HG03354 (cell line): ENCODE results near the gene ZMYM5.
"Not testable (repeated sequence)": the region's sequence is repeated elsewhere in the genome, so short reads cannot be mapped to it uniquely, and the experiment has no call there.

Experiments
- ATAC-seq: cut with Tn5 transposase; IDR thresholded peaks from one replicate; pipeline ENCODE4 v1.9.1; 2021; ENCODE audit warnings: mild to moderate bottlenecking; ENCODE audit not compliant: unreplicated experiment, poor library complexity, severe bottlenecking

The ZMYM5 gene

DNA sequence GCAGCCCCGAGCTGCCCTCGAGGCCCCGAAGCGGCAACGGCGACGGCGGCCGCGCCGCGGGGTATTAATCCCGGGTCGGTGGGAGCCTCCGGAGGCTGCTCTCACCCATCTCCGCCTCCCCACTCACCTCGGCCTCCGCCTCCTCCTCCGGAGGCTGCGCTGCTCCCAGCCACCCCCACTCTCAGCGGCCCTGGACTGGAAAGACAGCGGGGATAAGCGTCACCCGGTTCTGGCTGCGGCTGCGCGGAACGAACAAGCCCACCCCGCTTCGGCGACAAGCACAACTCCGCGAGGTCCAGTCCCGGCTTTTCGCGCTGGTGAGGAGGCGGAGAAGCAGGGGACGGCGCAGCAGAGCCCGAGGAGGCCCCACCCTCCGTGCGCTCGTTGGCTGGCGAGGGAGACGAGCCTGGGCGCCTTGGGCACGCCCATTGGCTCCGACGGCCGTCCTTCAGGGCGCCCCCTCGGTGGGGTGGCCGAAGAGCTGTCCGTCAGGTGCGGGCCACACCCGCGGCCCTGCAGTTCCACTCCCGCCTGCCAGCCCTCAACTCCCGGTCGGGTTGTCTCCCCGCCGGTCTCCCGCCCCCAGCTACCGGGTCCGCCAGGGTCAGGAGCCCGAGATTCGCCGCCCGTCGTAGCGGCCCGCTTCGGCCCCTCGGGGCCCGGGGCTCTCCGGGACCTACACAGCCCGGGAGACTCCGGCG lies at the start of gene ZMYM5:
Gene ZMYM5, minus strand, starts transcription at position 327 of the 701 bp plus-strand sequence. CDS start 11,469 bp downstream, outside the sequence.
- peak; percentile 84 for ATAC-seq

DNA sequence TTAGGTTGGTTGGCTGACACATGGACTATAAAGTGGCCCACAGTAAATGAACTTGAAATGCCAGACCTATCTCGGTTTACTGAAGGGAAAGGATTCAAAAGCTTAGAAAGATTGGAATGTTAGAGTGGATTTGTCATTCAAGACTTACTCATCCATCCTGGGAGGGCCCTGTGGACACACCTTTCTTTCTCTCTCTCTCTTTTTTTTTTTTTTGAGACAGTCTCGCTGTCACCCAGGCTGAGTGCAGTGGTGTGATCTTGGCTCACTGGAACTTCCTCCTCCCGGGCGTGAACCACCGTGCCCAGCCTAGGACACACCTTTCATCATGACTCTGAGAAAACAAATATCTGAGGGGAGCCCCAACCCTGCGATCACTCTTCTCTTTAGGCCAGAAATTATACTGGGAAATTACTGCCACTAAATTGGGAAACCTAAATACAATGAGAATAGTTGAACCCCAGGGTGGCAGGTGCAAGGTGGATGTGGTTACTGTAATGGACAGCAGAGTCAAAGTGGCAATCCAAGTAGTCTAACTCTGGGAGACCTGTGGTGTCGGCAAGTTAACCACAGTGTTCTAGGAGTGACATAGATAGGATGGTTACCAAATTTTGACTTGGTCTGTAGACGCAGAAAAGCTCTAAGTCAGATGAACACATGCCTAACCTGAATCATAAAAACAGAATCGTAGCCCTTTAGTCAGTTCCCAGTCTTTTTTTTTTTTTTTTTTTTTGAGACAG lies 47.1 kb upstream of the ZMYM5 start:
- ATAC-seq, result no peak

DNA sequence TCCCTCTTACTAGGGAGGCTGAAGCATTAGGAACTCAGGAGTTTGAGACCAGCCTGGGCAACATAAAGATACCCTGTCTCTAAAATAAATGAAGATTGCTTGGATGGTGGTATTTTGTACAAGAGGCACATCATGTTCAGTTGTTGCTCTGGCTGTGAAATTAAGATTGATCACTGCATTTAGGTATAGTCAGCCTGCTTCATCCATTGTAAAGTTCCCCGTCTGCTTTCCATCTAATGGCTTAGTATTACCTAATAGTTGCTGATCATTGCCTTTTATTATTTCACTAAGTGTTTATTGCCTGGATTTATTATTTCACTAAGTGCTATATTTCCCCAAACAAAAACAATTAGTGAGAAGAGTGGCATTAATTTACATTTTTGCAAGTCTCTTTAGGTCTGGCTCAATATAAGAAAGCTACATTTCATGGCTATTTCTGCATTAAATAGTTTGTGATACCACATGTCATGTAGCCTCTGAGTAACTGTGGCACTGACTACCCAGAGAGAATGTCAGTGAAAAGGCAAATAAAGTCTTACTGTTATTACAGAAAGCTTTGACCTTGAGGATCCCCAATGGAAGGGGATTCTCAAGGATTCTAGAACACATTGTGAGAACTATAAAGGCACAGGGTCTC lies 45.0 kb upstream of the ZMYM5 start:
- no peak for ATAC-seq

DNA sequence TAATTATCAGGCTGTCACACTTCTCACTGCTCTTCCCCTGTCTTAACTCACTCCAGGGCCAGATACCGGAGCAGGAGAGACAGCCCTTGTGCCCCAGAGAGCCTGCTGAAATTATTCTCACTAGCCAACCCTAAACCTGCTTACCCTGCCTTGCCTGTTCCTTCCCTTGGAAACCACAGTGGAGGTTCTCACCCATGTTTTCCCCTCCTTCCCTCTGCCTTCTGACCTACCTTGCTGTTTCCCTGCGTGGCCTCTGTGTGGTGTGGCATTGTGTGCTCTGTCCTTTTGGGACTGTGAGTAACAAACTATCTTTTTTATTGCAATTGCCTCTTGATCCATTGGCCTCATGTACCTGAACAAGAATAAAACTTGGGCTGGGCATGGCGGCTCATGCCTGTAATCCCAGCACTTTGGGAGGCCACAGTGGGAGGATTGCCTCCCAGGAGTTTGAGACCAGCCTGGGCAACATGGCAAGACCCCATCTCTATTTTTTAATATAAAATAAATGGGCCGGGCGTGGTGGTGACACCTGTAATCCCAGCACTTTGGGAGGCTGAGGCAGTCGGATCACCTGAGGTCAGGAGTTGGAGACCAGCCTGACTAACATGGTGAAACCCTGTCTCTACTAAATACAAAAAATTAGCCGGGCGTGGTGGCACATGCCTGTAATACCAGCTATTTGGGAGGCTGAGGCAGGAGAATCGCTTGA lies 42.2 kb upstream of the ZMYM5 start:
- ATAC-seq, result not testable (repeated sequence)

DNA sequence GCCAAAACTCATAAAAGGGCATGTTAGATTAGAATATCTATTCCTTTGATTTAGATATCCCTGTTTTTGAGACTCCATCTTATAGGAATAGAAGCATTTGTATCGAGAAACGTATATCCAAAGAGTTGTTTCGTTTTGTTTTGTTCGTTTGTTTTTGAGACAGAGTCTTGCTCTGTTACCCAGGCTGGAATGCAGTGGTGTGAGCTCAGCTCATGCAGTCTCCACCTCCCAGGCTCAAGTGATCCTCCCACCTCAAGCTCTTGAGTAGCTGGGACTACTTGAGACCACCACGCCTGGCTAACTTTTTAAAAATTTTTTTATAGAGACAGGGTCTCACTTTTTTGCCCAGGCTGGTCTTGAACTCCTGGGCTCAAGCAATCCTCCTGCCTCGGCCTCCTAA lies 26.6 kb upstream of the ZMYM5 start:
- ATAC-seq, result no peak

DNA sequence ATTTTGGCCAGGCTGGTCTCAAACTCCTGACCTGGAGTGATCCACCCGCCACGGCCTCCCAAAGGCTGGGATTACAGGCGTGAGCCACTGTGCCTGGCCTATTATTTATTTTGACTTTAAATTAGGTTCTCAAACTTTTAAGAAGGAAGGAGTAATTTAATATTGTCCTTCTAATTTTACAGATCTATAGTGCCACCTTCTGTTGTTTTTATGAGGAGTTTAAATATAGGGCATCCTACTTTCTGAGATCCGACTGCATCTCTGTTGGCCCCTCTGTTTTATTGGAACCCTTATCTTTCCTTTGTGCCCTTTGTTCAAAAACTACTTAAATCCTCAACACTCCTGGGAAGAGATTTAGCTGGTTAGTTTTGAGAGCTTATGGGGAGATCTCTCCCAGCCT lies 25.4 kb upstream of the ZMYM5 start:
- no peak for ATAC-seq

DNA sequence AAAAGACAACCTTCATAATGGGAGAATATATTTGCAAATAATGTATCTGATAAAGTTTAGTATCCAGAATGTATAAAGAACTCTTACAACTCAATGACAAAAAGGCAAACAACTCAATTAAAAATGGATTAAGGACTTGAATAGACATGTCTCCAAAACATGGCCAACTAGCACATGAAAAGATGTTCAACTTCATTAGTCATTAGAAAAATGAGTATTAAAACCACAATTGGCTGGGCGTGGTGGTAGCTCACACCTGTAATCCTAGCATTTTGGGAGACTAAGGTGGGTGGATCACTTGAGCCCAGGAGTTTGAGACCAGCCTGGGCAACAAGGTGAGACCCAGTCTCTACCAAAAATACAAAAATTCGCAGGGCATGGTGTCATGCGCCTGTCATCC lies 18.8 kb upstream of the ZMYM5 start:
- ATAC-seq, result no peak

DNA sequence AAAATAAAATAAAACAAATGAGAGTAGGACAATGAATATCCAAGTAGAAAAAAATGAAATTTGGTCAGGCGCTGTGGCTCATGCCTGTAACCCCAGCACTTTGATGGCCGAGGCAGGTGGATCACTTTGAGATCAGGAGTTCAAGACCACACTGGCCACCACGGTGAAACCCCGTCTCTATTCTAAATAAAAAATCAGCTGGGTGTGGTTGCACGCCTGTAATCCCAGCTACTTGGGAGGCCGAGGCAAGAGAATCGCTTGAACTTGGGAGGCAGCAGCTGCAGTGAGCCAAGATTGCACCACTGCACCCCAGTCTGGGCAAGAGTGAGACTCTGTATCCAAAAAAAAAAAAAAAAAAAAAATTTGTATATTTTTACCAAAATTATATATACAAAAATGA lies 18.2 kb upstream of the ZMYM5 start:
- no peak for ATAC-seq

DNA sequence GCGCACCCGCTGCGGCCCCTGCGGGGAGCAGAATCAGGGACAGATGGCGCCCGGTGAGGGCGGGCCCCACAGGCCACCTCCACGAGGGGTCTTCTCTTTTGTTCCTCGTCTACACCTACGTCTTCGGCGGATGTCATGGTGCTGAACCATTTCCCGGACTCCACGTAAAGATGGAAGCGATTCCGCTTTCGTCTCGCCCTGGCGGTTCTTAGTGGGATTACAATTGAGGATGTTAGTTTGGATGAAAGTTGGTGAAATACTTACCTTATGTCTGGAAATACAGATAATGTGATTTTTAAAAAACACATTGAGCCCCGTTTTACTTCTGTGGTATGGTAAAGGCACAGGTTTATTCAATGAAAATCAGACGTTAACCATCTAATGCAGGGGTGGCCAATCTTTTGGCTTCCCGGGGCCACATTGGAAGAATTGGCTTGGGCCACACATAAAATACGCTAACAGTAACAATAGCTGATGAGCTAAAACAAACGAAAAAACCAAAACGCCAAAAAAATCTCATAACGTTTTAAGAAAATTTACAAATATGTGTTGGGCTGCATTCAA lies 1.4 kb upstream of the ZMYM5 start:
- ATAC-seq, result peak; percentile 7

DNA sequence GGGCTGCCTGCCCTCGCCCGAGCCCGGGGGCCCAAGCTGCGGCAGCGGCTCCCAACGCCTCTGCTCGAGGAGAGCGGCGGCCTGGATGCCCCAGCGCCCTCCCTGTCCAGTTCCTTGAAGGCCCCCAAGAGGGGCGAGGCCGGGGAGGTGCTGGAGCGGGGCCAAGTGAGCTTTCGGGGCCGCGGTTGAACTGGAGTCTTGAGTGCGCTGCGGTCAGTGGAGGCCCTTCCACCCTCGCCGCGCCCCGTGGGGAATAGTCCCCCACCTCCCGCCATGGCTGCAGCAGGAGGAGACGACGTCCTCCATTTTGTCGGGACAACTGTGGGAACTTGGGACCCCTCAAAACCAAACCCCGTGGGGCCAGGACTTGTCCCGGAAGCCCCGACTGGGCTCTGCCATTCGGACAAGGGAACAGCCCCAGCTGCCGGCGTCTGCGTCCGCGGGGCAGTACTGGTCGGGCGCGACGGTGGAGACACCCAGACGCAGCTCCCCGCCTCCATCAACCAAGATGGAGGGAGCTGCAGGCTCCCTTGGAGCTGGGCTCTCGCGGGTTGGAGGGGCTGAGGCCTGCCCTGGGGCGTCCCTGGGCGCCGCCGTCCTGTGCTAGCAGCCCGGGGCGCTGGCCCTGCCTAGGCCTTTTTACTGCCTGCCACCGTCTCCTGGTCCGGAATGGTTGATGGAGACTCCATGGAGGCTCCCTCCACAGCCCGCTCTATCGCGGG lies 736 bp upstream of the ZMYM5 start:
- peak; percentile 36 for ATAC-seq

DNA sequence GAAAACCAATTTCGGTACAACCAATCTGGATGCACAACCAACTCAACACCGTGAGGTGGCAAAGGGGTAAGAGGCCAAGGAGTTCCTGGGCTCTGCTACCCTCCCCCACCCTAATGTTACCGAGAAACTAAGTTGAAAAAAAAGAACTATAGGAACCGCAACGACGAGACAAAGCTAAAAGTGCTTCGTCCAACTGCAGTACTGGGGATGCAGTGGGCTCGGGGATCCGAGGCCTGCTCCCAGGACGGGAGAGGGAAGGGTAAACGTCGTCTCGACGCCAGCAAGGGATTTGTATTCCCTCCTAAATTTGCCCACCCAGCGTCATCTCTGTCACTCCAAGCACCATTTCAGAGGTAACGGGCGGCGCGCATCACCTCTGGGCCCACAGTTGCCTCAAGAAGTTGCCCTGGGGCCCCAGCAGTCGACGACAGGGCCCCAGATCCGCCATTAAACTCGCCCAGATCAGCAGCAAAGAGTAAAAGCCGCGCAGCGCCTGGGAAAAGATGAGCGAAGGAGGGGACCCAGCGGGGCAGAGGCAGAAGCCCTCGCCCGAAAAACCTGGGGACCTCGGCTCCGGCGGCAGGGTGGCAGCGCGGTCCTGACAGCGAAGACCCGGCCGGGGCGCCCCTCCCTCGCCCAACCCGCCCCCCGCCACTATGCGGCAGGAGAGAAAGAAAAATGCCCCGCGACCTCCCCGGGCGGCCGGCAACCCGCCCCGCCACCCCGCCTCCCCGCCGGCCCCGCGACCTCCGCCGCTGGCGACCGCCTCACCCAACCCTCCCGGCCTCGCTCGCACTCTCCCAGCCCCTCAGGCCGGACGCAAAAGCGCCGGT lies 752 bp downstream of the ZMYM5 start:
- ATAC-seq, result peak; percentile 2

DNA sequence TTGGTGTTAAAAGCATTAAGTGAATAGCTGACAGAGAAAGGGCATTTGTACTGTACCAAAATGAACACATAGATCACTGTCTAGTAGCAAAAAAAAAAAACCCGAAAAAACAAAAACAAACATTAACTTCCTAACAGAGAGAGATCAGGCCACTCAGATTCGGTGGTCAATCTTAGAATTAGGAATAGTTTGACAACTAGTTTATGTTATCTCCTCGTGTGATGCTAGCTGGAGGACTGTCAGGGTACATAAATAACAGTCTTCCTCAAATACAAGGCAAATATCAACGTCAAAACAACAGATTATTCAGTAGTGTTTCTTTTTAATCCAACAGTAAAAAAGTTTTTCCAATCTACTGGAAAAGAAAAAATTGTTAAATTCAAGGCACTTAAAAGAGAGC lies 1.7 kb downstream of the ZMYM5 start:
- no peak for ATAC-seq

DNA sequence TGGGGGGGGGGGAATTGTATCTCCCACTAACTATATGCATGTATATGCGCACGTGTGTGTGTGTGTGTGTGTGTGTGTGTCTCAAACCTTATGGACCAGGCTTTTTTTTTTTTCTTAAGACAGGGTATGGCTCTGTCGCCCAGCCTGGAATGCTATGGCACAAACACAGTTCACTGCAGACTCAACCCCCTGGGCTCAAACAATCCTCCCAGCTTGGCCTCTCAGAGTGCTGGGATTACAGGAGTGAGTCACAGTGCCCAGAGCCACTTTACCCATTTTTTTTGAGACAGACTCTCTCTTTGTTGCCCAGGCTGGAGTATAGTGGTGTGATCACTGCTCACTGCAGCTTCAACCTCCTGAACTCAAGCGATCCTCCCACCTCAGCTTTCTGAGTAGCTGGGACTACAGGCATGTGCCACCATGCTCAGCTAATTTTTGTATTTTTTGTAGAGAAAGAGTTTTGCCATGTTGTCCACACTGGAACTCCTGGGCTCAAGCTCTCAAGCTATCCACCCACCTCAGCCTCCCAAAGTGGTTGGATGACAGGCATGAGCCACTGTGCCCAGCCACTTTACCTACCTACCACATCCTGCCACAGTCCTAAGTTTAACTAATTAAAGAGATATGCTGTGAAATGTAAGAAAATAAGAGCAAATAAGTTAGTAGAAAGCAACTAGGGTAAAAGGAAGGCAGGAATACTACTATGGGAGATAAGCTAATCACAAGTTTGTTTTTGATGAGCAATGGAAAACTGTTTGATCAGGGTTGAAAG lies 2.4 kb downstream of the ZMYM5 start:
- no peak for ATAC-seq

DNA sequence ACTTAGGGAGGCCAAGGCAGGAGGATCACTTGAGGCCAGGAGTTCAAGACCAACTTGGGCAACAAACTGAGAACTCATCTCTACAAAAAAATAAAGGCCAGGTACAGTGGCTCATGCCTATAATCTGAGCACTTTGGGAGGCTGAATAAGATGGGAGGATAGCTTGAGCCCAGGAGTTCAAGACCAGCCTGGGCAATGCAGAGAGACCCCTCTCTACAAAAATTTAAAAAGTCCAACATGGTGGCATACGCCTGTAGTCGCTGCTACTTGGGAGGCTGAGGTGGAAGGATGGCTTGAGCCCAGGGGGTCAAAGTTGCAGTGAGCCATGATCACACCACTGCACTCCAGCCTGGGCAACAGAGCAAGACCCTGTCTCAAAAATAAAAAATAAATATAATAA lies 5.8 kb downstream of the ZMYM5 start:
- not testable (repeated sequence) for ATAC-seq

DNA sequence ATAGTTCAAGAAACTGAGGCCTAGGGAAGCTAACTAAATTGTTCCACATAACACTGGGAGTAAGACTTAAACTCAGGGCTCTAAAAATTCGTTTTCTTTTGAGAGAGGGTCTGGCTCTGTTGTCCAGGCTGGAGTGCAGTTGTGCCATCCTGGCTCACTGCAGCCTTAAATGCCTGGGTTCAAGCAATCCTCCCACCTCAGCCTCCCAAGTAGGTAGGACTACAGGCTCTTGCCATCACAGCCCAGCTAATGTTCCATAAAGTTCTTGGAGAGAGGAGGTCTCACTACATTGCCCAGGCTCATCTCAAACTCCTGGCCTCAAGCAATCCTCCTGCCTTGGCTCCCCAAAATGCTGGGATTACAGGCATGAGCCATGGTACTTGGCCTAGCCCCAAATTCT lies 10.7 kb downstream of the ZMYM5 start:
- no peak for ATAC-seq

DNA sequence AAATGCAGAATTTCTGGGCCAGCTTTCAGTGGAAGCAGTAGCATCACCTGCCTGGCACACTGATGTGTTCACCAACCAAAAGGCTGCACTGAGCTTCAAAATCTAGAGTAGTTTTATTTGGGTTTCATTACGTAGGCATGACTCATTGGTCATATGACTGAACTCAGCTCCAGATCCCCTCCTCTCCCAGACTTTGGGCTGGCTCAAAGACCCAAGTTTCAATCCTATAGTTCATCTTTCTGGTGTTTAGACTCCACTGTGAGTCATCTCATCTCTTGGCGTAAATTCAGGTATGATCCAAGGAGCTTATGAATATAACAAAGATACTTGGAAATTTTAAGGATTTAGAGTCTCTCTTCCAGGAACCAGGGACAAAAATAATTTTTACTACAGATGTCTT lies 17.7 kb downstream of the ZMYM5 start:
- no peak for ATAC-seq

DNA sequence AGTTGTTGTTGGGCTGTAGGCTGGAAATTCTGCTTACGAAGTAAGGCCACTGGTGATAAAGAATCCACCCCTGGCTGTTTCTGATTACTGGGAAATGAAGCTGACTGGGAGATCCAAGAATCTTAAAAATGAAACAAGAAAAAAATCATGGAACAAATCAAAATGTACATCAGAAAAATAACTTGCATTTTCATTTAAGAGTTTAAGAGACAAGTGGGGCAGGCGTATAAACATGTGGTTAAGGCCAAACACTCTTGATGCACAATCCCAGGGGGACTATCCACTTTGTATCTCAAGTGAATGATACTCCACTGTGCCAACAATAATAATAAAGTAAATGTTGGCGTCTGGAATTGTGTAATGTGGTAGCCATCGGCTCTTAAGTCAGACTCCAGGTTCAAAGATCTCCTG lies 24.6 kb downstream of the ZMYM5 start:
- ATAC-seq, result no peak

DNA sequence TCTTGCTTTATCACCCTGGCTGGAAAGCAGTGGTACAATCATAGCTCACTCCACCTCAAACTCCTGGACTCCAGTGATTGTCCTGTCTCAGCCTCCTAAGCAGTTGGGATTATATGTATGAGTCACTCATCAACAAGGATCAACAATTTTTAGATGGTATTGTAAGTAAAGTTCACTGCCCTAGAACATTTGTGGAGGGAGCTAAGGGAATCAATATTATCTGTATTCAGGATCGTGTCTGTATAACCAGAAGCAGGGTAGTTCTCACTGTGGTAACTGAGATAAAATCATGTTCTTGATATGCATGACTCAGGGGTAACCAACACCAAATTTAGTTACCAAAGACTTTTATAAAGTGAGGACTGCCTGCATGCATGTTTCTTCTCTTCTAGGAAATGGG lies 27.0 kb downstream of the ZMYM5 start:
- ATAC-seq, result no peak
